Prostate gland (tissue), 2 donors: Measurements from ENCODE around the gene NOL9.

Experiments
- POLR2A ChIP-seq: fragments of 450-650 bp; IDR thresholded peaks from one replicate; pipeline ENCODE4 v1.6.1; 2016; ENCODE audit warnings: antibody characterized with exemption, mild to moderate bottlenecking
- POLR2AphosphoS5 ChIP-seq: sonication (generic); formaldehyde crosslinking; IDR thresholded peaks from one replicate; pipeline ENCODE4 v1.6.1; 2017; ENCODE audit warnings: antibody characterized with exemption
- TF ChIP-seq, protein P1 (sequence below), 4 experiments: fragments of 200-600 bp in 2 of 4; fragments of 450-650 bp in 2 of 4; sonication (generic) in 2 of 4; IDR thresholded peaks; 1 replicate in 3 of 4; 2 replicates in 1 of 4; pipeline ENCODE4 v1.5.1; 2016 to 2019; ENCODE audit warnings: antibody characterized with exemption in 4 of 4, mild to moderate bottlenecking in 2 of 4, moderate library complexity in 2 of 4

DNA sequence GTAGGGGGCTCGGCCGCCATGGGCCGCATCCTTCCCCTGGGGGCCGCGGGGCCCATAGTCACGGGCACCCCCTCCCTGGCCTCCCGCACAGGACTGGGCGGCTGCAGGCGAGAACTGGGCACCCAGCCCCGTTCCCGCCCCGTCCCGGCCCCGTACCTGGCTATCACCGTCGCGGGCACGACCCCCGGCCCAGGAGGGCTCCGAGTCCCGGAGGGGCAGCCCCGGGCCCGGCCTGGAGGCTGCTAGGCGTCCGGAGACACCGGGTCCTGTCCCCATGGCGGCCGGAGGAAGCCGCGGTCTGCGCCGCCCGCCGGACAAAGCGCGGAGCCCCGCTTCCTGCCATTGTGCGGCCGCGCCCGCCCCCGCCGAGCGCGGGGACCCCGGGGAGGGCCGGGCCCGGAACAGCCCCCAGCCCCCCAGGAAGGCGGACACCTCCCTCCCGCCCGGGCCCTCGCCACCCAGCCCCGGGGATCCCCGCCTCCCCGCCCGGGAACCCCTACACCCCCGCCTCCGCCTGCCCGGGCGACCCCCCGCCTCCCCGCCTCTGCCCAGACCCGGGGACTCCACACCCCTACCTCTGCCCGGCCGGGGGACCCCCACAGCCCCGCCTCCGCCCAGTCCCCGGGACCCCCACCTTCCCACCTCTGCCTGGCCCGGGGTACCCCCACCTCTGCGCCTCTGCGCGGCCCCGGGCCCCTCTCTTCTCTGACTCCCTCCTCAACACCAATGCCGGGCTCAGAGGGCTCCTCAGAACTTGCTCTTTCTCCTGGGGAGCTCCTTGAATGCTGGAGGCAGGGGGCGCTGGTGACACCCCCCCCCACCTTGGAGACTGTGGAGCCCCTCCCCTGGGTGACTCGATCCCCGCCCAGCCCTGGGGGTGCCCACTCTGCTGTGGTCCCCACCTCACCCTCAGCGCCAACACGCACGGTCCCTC, 68.9 kb downstream of the NOL9 start:
- TF ChIP-seq, protein P1, sequence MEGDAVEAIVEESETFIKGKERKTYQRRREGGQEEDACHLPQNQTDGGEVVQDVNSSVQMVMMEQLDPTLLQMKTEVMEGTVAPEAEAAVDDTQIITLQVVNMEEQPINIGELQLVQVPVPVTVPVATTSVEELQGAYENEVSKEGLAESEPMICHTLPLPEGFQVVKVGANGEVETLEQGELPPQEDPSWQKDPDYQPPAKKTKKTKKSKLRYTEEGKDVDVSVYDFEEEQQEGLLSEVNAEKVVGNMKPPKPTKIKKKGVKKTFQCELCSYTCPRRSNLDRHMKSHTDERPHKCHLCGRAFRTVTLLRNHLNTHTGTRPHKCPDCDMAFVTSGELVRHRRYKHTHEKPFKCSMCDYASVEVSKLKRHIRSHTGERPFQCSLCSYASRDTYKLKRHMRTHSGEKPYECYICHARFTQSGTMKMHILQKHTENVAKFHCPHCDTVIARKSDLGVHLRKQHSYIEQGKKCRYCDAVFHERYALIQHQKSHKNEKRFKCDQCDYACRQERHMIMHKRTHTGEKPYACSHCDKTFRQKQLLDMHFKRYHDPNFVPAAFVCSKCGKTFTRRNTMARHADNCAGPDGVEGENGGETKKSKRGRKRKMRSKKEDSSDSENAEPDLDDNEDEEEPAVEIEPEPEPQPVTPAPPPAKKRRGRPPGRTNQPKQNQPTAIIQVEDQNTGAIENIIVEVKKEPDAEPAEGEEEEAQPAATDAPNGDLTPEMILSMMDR (IDR thresholded peaks at IDR 0.05): no peak
- TF ChIP-seq POLR2A: no peak
- TF ChIP-seq POLR2AphosphoS5: no peak
